B cell (primary cell): ENCODE data around the gene DNAH10. TPM values are rescaled to one million over a fixed set of nuclear protein-coding genes. Genes with fewer than 3 reads are reported as not detected.

Experiments used
- ATAC-seq: fragments of 200-7000 bp; cut with Tn5 transposase; one replicate; pipeline ENCODE4 v1.10.0; 2021; ENCODE audit warnings: low read depth, mild to moderate bottlenecking, moderate number of reproducible peaks, moderate library complexity
- CTCF ChIA-PET: fragments of 350-600 bp; sonication (Branson Sonifier 250); formaldehyde crosslinking; loops from one replicate; lab custom pipeline; 2021; ENCODE audit warnings: antibody characterized with exemption, inconsistent platforms; lab: Charles Lee
- POLR2A ChIA-PET: fragments of 350-600 bp; sonication (Branson Sonifier 250); formaldehyde crosslinking; loops from one replicate; lab custom pipeline; 2021; ENCODE audit warnings: antibody characterized with exemption; lab: Charles Lee
- DNase-seq: peaks from one replicate; pipeline ENCODE4 v3.0.0; 2013
- H2AFZ ChIP-seq: 2 replicates; pipeline ENCODE4 v1.6.1; 2012; ENCODE audit warnings: mild to moderate bottlenecking, low read depth, low read length; ENCODE audit not compliant: insufficient read depth, poor library complexity, severe bottlenecking
- H3K27ac ChIP-seq, 2 donors: 1 replicate in 1 of 2; 2 replicates in 1 of 2; pipeline ENCODE4 v1.5.1; 2012 to 2013; ENCODE audit warnings: low read length in 2 of 2, mild to moderate bottlenecking in 2 of 2, moderate library complexity in 1 of 2
- H3K27me3 ChIP-seq, 4 experiments: fragments of 200-600 bp in 1 of 4; sonication (generic) in 1 of 4; replicated peaks in 1 of 4; 1 replicate in 2 of 4; 2 replicates in 2 of 4; pipeline versions ENCODE4 v1.6.1 to v1.7.0; 2013 to 2016; ENCODE audit warnings: low read length in 3 of 4, mild to moderate bottlenecking in 2 of 4, mixed read lengths in 1 of 4, moderate library complexity in 1 of 4; ENCODE audit not compliant: insufficient read depth in 4 of 4, control insufficient read depth in 3 of 4; ENCODE audit errors: control extremely low read depth in 1 of 4
- H3K36me3 ChIP-seq, 2 experiments: replicated peaks in 1 of 2; 1 replicate in 1 of 2; 2 replicates in 1 of 2; pipeline versions ENCODE4 v1.6.1 to v1.7.1; 2013; ENCODE audit warnings: low read length in 1 of 2; ENCODE audit not compliant: insufficient read depth in 2 of 2, control insufficient read depth in 1 of 2; ENCODE audit errors: control extremely low read depth in 1 of 2, extremely low read depth in 1 of 2
- H3K4me1 ChIP-seq, 2 donors: fragments of 200-600 bp in 1 of 2; sonication (generic) in 1 of 2; 1 replicate in 1 of 2; 2 replicates in 1 of 2; pipeline versions ENCODE4 v1.5.1 to v1.6.1; 2013 to 2017; ENCODE audit warnings: low read length in 2 of 2; ENCODE audit not compliant: control insufficient read depth in 2 of 2, insufficient read depth in 2 of 2
- H3K4me2 ChIP-seq: replicated peaks from 2 replicates; pipeline ENCODE3; 2012; ENCODE audit warnings: mild to moderate bottlenecking, low read depth, low read length; ENCODE audit not compliant: poor library complexity, severe bottlenecking
- H3K4me3 ChIP-seq, 5 experiments: fragments of 200-600 bp in 1 of 5; sonication (generic) in 1 of 5; 1 replicate in 3 of 5; 2 replicates in 2 of 5; pipeline versions ENCODE4 v1.5.1 to v1.7.0; 2011 to 2016; ENCODE audit warnings: low read length in 4 of 5, mild to moderate bottlenecking in 4 of 5, low read depth in 2 of 5, control low read depth in 1 of 5, moderate library complexity in 1 of 5; ENCODE audit not compliant: insufficient read depth in 1 of 5; ENCODE audit errors: control extremely low read depth in 1 of 5, extremely low read depth in 1 of 5
- H3K79me2 ChIP-seq: fragments of 200-600 bp; sonication (generic); one replicate; pipeline ENCODE4 v1.6.0; 2016; ENCODE audit warnings: low read length; ENCODE audit not compliant: control insufficient read depth, insufficient read depth
- H3K9ac ChIP-seq: fragments of 200-600 bp; sonication (generic); 2 replicates; pipeline ENCODE4 v1.6.1; 2017; ENCODE audit warnings: mild to moderate bottlenecking, low read length, moderate library complexity
- H3K9me3 ChIP-seq, 3 donors: one replicate each; pipeline versions ENCODE4 v1.6.1 to v1.7.1; 2013; ENCODE audit warnings: low read length in 2 of 3; ENCODE audit not compliant: control insufficient read depth in 2 of 3, insufficient read depth in 1 of 3; ENCODE audit errors: control extremely low read depth in 1 of 3
- H4K20me1 ChIP-seq: 2 replicates; pipeline ENCODE4 v1.6.0; 2012; ENCODE audit warnings: mild to moderate bottlenecking, low read length; ENCODE audit not compliant: insufficient read depth, control insufficient read depth, poor library complexity, severe bottlenecking
- H3K27ac Mint-ChIP-seq: one replicate; pipeline ENCODE4 v1.8.0; 2021; ENCODE audit warnings: mixed read lengths
- H3K27me3 Mint-ChIP-seq: one replicate; pipeline ENCODE4 v1.8.0; 2021; ENCODE audit warnings: mixed read lengths
- H3K4me1 Mint-ChIP-seq: one replicate; pipeline ENCODE4 v1.8.0; 2021; ENCODE audit warnings: mixed read lengths
- H3K4me3 Mint-ChIP-seq: one replicate; pipeline ENCODE4 v1.8.0; 2021; ENCODE audit warnings: mixed read lengths
- H3K9me3 Mint-ChIP-seq: one replicate; pipeline ENCODE4 v1.8.0; 2022; ENCODE audit warnings: mixed read lengths; ENCODE audit not compliant: insufficient read depth
- EZH2 ChIP-seq: IDR thresholded peaks from 2 replicates; pipeline ENCODE4 v1.6.1; 2012; ENCODE audit warnings: borderline replicate concordance, low read depth, mild to moderate bottlenecking, moderate library complexity, low read length; ENCODE audit not compliant: insufficient read depth, poor library complexity, severe bottlenecking
- WGBS: methylation state at CpG from one replicate; pipeline ENCODE4 v1.1.5; 2013; ENCODE audit warnings: missing lambda C conversion rate; ENCODE audit not compliant: insufficient coverage; 5-methylcytosine and 5-hydroxymethylcytosine counted together
- intact Hi-C: fragments of 100-400 bp; cut with micrococcal nuclease; formaldehyde crosslinking; loops from one replicate; pipeline ENCODE4 v1.10.0; 2022
- polyA plus RNA-seq: library from polyadenylated mRNA; depleted of rRNA; stranded (reverse); fragments of >200 nt; gene quantifications from 2 replicates; pipeline ENCODE4 v1.2.3, GENCODE V29; 2012
- total RNA-seq, 2 donors: library from RNA; stranded (reverse); fragments of 120-200 nt in 1 of 2; gene quantifications; 1 replicate in 1 of 2; 2 replicates in 1 of 2; pipeline versions ENCODE4 v1.2.3 to v1.2.4, GENCODE V29; 2013 to 2022
- TF ChIP-seq, protein P1 (sequence below): fragments of 200-600 bp; IDR thresholded peaks from one replicate; pipeline ENCODE4 v1.8.0; 2022; ENCODE audit warnings: antibody characterized with exemption, mild to moderate bottlenecking

Gene DNAH10
- total and polyA plus RNA-seq, 2 donors (not counting 1 experiment from before 2014, with no cell fraction given) = 0.24 to 0.99 TPM

DNA sequence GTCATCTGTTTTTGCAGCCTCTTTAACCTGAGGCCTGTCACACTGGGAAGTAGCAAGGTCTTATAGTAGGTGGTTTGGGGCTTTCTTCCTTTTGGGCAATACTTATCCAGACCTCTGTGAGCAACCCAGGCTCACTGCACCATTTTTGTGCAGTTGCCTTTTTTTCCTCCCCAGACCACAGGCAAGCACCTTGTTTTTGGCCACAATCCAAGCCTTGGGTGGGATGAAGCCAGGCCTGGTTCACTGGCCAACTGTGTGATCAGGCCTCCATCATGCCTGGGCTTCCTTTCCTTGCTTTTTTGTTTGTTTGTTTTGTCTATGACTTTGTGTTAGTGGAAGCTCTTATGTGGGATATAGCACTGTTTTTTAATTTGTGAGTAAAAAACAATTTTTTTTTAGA lies 71.7 kb downstream of the DNAH10 start:
- Histone ChIP-seq H3K36me3 (no peaks in the 10 kb centered on the region), H3K4me3 (no peak overlapping the region), H3K4me1 (no peaks in the 10 kb centered on the region), H3K27me3 (no peaks in the 10 kb centered on the region), H4K20me1 (no peaks in the 10 kb centered on the region), H3K27ac (no peak overlapping the region), H3K9ac (no peak overlapping the region), H2AFZ (no peak overlapping the region), H3K4me2 (no peak overlapping the region), H3K9me3 (peaks cover 0 to 10% (median 2%) of the 10 kb centered on the region in 3 donors), H3K79me2 (no peaks in the 10 kb centered on the region)
- TF ChIP-seq, protein P1, sequence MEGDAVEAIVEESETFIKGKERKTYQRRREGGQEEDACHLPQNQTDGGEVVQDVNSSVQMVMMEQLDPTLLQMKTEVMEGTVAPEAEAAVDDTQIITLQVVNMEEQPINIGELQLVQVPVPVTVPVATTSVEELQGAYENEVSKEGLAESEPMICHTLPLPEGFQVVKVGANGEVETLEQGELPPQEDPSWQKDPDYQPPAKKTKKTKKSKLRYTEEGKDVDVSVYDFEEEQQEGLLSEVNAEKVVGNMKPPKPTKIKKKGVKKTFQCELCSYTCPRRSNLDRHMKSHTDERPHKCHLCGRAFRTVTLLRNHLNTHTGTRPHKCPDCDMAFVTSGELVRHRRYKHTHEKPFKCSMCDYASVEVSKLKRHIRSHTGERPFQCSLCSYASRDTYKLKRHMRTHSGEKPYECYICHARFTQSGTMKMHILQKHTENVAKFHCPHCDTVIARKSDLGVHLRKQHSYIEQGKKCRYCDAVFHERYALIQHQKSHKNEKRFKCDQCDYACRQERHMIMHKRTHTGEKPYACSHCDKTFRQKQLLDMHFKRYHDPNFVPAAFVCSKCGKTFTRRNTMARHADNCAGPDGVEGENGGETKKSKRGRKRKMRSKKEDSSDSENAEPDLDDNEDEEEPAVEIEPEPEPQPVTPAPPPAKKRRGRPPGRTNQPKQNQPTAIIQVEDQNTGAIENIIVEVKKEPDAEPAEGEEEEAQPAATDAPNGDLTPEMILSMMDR = no peak
- TF ChIP-seq EZH2 = no peak
- ATAC-seq (no peak), DNase-seq (no peak)
- ChIA-PET CTCF (no interaction called here), POLR2A (no interaction called here)
- no peaks in the 10 kb centered on the region for H3K27me3 Mint-ChIP-seq
- intact Hi-C loops = no loop called here
- H3K27ac Mint-ChIP-seq = no peak overlapping the region
- no peak overlapping the region for H3K4me3 Mint-ChIP-seq
- H3K9me3 Mint-ChIP-seq = peaks cover 4% of the 10 kb centered on the region
- no peaks in the 10 kb centered on the region for H3K4me1 Mint-ChIP-seq

DNA sequence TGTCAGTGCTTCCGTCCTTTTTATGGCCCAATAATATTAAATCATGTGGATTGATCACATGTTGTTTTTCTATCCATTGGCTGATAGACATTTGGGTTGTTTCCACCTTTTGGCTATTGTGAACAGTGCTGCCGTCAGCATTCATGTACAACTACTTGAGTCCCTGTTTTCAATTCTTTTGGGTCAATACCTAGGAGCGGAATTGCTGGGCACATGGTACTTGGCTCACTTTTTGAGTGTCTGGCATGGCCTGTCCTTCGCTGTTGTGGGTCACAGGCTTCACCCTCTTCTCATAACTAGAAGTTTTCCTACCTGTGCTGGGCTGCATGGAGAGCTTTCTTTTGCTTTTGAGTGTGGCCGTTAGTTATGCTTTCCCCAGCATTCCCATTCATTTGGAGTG lies 72.7 kb downstream of the DNAH10 start:
- no peaks in the 10 kb centered on the region for H3K27me3 Mint-ChIP-seq
- ATAC-seq = no peak

More for the DNA sequence above, 72.7 kb downstream of the DNAH10 start:
- WGBS = 100% methylated on average over 4 of the region's 5 CpGs
- H2AFZ ChIP-seq = no peak overlapping the region
- Mint-ChIP-seq H3K4me1 (no peaks in the 10 kb centered on the region), H3K4me3 (no peak overlapping the region), H3K9me3 (peaks cover 4% of the 10 kb centered on the region), H3K27ac (no peak overlapping the region)
- no peak overlapping the region for H3K27ac ChIP-seq
- no peak for DNase-seq
- POLR2A ChIA-PET = no interaction called here
- CTCF ChIA-PET = no interaction called here
- intact Hi-C loops = no loop called here
- no peak overlapping the region for H3K4me2 ChIP-seq
- no peaks in the 10 kb centered on the region for H3K27me3 ChIP-seq
- H4K20me1 ChIP-seq = no peaks in the 10 kb centered on the region
- no peak for TF ChIP-seq EZH2
- TF ChIP-seq, protein P1 = no peak
- H3K9me3 ChIP-seq = peaks cover 0 to 10% (median 2%) of the 10 kb centered on the region in 3 donors
- no peak overlapping the region for H3K4me3 ChIP-seq
- H3K36me3 ChIP-seq = no peaks in the 10 kb centered on the region
- H3K9ac ChIP-seq = no peak overlapping the region
- H3K4me1 ChIP-seq = no peaks in the 10 kb centered on the region
- H3K79me2 ChIP-seq = no peaks in the 10 kb centered on the region
